Stimulated activated CD4-positive, alpha-beta T cell treated with anti-CD3 and anti-CD28 coated beads, Interleukin-1b, Interleukin-23, amount 100 ng/mL, for 4 hours (primary cell): Measurements from ENCODE around the gene LPCAT1.
"Not testable (repeated sequence)": the region's sequence is repeated elsewhere in the genome, so short reads cannot be mapped to it uniquely, and the experiment has no call there.

Experiments
- DNase-seq, 2 donors: peaks; one replicate each; pipeline ENCODE4 v3.0.0-alpha.2; 2020; ENCODE audit warnings: low read depth in 2 of 2

LPCAT1 gene

GRCh38 chr5:1522601-1523479, 920 bp downstream of the LPCAT1 start:
- peak in 1 of 2 donors; percentile 23 for DNase-seq

GRCh38 chr5:1521671-1522600, 1.8 kb downstream of the LPCAT1 start:
- DNase-seq: no peak

DNA sequence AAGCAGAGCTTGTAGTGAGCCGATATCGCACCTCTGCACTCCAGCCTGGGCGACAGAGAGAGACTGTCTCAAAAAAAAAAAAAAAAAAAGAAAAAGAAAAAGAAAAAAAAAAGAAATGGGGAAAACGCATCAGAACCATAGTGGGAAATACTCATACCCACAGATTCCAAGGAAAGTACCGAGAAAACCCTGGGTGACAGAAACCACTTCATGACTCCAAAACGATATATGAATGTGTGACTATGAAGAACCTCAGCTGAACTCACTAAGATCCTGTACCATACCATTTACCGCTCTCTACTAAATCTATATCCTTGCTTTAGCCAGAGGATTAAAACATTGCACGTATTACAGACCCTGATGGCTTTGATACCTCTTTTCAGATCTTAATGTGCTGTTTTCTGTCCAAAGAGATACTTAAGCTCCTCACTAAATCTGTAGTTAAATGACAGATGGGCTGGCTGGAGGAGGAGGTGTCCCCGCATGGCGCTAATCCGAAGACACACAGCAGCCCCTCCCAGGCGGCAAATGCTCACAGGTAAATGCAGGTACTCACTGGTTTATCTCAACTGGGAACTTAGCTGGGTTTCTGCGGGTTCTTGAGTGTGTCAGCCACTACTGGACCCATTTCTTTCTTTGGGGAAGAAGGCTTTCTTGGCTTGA, 2.8 kb downstream of the LPCAT1 start:
- DNase-seq: no peak

GRCh38 chr5:1519631-1520210, 4.0 kb downstream of the LPCAT1 start:
- no peak for DNase-seq

GRCh38 chr5:1517838-1518237, 5.9 kb downstream of the LPCAT1 start:
- DNase-seq: no peak

DNA sequence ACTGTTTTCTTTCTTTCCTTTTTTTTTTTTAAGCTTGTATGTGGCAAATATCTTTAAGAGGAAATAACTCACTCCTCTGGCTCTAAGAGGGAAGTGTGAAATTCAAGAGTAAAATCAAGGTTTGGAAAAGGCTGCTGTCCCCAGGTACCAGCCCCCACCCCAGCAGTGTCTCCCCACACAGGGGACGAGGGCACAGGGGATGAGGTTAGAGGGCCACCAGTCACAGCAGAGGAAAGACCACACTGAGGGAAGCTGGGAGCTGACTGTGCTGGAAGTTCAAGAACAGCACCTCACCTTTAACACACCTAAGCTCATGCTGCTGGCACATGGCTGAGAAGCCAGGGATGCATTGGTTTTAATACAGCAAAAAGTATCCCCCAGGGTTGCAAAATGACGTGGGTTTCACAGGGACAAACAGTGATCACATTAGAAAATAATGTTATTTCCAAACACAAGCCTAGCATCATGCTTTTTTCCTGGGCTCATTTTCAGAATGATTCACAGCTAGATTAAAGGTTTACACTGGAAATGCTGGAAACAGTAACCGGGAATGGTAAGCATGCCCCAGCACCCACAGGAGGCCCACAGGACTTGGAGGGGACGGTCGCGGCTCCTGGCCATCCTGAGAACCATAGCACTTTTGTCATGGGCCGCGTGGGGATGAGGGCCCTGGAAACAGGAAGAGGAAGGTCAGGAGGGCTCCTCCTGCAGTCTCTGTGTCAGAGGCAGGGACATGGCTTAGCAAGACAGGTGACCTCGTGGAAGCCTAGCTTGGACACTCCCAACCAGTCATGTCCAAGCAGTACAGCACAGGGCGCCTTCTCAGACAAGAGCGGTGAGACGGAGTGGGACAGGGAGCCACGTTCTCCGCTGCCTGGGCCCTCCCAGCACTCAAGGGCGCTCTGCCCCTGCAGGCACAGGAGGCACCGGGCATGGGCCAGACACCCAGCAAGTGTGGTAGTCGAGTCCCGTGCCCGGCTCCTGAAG, 6.9 kb downstream of the LPCAT1 start:
- DNase-seq: no peak

DNA sequence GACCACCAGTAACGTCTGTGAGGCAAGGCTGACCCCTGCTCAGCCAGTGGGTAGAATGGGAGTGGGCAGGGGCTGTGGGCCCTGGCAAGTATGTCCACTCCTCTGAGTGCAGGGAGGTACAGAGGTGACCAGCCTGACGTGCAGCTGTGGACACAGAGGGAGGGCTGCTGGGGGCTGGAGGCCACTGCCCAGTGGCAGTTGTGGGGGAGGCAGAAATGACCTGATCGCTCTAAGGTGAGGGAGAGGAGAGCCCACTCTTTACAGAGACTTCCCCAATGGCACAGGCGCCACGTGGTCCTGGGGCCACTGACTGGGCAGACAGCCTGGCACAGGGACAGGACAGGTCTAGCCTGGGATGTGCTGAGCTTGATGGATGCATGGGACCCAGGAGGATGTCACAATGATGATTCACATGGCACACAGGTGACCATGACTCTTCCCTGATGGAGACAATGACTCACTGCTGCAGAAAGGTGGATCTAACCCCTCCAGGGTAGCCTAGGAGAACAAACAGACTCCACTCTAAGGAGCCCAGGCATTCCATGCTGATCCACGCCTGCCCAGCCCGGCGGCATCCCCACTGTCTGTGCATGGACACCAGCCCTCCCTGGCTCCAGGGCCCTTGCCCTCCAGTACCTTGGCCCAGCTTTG, 7.7 kb downstream of the LPCAT1 start:
- DNase-seq: no peak

GRCh38 chr5:1515311-1515920, 8.3 kb downstream of the LPCAT1 start:
- no peak for DNase-seq

DNA sequence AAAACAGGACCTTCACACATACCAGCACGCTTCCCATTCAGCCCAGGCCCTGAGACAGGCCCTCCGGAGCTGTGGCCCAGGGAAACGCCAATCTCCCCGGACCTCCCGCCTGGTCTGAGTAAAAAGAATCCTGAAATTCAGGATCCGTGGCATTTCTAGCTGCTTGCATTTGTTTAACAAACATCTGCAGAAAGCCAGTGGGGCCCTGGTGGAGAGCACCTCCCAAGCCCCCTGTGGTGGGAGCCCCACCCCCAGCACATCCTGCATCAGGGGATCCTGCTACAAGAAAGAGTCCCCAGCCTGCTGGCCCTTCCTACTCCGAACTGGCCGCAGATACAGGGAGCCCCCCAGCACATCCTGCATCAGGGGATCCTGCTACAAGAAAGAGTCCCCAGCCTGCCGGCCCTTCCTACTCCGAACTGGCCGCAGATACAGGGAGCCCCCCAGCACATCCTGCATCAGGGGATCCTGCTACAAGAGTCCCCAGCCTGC, 8.9 kb downstream of the LPCAT1 start:
- not testable (repeated sequence) for DNase-seq

GRCh38 chr5:1514027-1514818, 9.5 kb downstream of the LPCAT1 start:
- no peak for DNase-seq

DNA sequence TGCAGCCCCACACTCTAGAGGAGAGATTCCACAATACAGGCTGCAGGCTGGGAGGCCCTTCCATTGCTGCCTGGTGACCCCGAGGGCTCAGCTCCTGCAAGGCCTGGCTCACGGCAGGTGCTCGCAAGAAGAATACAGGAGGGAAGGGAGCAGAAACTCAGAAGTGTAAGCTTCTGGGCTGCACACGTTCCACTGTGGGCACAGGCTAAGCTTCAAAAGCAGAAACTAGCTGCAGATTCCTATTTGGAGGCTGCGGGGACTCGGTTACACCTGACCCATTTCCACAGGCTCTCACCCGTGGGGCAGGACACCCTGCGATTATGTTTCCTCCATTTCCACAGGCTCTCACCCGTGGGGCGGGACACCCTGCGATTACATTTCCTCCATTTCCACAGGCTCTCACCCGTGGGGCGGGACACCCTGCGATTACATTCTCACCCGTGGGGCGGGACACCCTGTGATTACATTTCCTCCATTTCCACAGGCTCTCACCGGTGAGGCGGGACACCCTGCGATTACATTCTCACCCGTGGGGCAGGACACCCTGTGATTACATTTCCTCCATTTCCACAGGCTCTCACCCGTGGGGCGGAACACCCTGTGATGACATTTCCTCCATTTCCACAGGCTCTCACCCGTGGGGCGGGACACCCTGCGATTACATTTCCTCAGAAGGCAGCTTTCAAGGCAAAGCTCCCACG, 10.3 kb downstream of the LPCAT1 start:
- no peak for DNase-seq

GRCh38 chr5:1512541-1513291, 11.0 kb downstream of the LPCAT1 start:
- DNase-seq: no peak

DNA sequence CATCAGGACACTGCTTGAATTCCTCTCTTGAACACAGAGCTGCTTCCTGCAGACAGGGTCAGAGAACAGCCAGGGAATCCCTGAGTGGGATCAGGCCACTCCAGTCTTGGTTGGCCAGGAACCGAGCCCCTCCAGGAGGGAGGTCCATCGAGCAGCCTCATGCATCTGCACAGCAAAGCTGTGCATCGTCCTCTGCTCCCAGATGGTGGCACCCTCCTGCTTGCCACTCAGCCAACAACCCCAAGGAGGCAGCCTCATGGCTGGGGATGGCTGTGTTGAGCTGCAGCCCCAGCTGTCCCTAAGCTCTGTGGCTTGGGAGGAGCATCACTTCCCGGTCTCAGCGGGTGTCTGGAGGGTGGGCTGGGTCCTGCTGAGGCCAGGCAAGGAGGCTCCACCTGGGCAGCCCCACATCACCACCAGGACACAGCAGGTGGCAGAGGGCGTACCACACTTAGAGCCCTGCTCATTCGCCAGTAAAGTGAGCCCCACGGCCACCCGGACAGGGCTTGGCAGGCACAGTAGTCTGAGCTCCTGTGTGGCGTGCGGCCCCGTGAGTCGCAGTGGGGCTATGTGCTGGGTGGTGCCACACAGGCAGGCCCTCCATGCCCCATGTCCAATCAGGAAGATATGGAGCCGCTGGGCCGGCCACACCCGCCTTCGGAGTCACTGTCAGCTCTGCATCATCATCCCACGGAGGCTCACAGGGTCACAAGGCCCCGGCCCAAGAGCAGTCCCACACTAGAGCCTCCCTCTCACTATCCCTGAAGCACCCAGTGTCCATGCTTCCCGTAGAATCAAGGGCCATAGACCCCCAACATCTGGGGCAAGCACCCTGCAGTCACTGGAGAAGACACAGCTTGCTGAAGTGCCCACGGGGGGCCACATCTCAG, 11.9 kb downstream of the LPCAT1 start:
- DNase-seq: no peak

- no peak for DNase-seq
Observed at GRCh38 chr5:1511048-1511447, 12.7 kb downstream of the LPCAT1 start.

GRCh38 chr5:1510631-1511030, 13.1 kb downstream of the LPCAT1 start:
- DNase-seq: no peak

DNA sequence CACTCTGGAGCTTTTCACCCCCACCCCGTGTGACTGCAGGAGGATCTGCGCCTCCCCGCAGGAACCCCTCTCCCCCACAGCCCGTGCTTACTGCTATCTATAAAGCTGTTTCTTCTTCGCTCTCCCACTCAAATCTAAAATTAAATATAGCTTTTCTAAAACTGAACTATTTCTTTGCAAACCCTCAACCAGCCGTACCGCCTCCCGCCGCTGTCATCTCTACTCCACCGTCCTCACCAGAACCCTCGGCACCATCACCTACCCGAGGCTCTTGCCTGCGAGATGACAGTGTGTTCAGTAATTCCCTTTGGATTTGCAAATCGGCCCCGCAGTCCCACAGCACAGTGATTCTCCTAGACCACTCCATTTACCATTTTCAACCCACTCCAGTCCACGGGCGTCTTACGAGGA, 13.6 kb downstream of the LPCAT1 start:
- no peak for DNase-seq
